Endothelial cell of umbilical vein (primary cell): ENCODE data around the gene TRAPPC3. TPM values are rescaled to one million over a fixed set of nuclear protein-coding genes. Genes with fewer than 3 reads are reported as not detected.

ENCODE experiments used
- BruUV-seq: library from RNA; stranded (reverse); fragments of 400-500 nt; replicated peaks from 2 replicates; lab custom pipeline; 2021; lab: Mats Ljungman, UMichigan
- CTCF ChIA-PET: fragments of 300-600, 350-600 bp; sonication (Branson Sonifier 250); formaldehyde crosslinking; loops from one replicate; lab custom pipeline; 2021; ENCODE audit warnings: antibody characterized with exemption, inconsistent platforms; lab: Charles Lee
- POLR2A ChIA-PET: fragments of 300-600, 350-600 bp; sonication (Branson Sonifier 250); formaldehyde crosslinking; loops from one replicate; lab custom pipeline; 2021; ENCODE audit warnings: antibody characterized with exemption, inconsistent platforms; lab: Charles Lee
- DNase-seq: peaks from one replicate; pipeline ENCODE4 v3.0.0-alpha.2; 2011; ENCODE audit warnings: low read depth, low spot score
- FAIRE-seq: peaks from 2 replicates; lab custom pipeline; 2011; peaks lifted over from hg19 to GRCh38; lab: Jason Lieb, UNC
- H2AFZ ChIP-seq: 2 replicates; pipeline ENCODE4 v1.6.0; 2012; ENCODE audit warnings: low read depth, low read length, control low read depth, inconsistent platforms
- H3K27ac ChIP-seq: 2 replicates; pipeline ENCODE4 v1.5.1; 2011; ENCODE audit warnings: low read depth, mild to moderate bottlenecking, control low read depth, low read length, moderate library complexity; ENCODE audit not compliant: insufficient read depth
- H3K27me3 ChIP-seq, 2 experiments: 2 replicates each; pipeline versions ENCODE4 v1.6.0 to v1.6.1; 2011; ENCODE audit warnings: low read length in 2 of 2, mixed read lengths in 1 of 2; ENCODE audit not compliant: control insufficient read depth in 2 of 2, insufficient read depth in 2 of 2
- H3K36me3 ChIP-seq, 2 experiments: 2 replicates in 1 of 2; 3 replicates in 1 of 2; pipeline ENCODE4 v1.5.1; 2011; ENCODE audit warnings: low read length in 2 of 2, mild to moderate bottlenecking in 1 of 2, moderate library complexity in 1 of 2; ENCODE audit not compliant: control insufficient read depth in 2 of 2, insufficient read depth in 2 of 2; ENCODE audit errors: extremely low read depth in 1 of 2
- H3K4me1 ChIP-seq: 3 replicates; pipeline ENCODE4 v1.5.1; 2011; ENCODE audit warnings: mild to moderate bottlenecking, low read length; ENCODE audit not compliant: control insufficient read depth, insufficient read depth; ENCODE audit errors: extremely low read depth
- H3K4me2 ChIP-seq: 2 replicates; pipeline ENCODE4 v1.6.1; 2011; ENCODE audit warnings: low read length, control low read depth, mixed read lengths; ENCODE audit not compliant: insufficient read depth
- H3K4me3 ChIP-seq, 3 experiments: fragments of 200-600 bp in 1 of 3; sonication (generic), shearing (Covaris generic) in 1 of 3; replicated peaks in 1 of 3; 2 replicates each; pipeline ENCODE4 v1.5.1; 2011 to 2016; ENCODE audit warnings: control low read depth in 3 of 3, low read length in 3 of 3, mild to moderate bottlenecking in 2 of 3, inconsistent platforms in 1 of 3, low read depth in 1 of 3, moderate library complexity in 1 of 3; ENCODE audit not compliant: insufficient read depth in 1 of 3
- H3K79me2 ChIP-seq: 2 replicates; pipeline ENCODE4 v1.6.0; 2012; ENCODE audit warnings: low read length, inconsistent platforms; ENCODE audit not compliant: control insufficient read depth, insufficient read depth
- H3K9ac ChIP-seq: replicated peaks from 2 replicates; pipeline ENCODE3; 2011; ENCODE audit warnings: low read length, control low read depth; ENCODE audit not compliant: insufficient read depth; ENCODE audit errors: extremely low read depth
- H3K9me1 ChIP-seq: replicated peaks from 3 replicates; pipeline ENCODE4 v1.6.0; 2011; ENCODE audit warnings: mild to moderate bottlenecking, low read length; ENCODE audit not compliant: control insufficient read depth, insufficient read depth; ENCODE audit errors: extremely low read depth
- H3K9me3 ChIP-seq: replicated peaks from 2 replicates; pipeline ENCODE4 v1.5.1; 2012; ENCODE audit warnings: low read length, inconsistent platforms; ENCODE audit not compliant: control insufficient read depth, insufficient read depth
- H4K20me1 ChIP-seq: replicated peaks from 2 replicates; pipeline ENCODE3; 2011; ENCODE audit warnings: mild to moderate bottlenecking, low read length; ENCODE audit not compliant: control insufficient read depth, insufficient read depth; ENCODE audit errors: extremely low read depth
- CTCF ChIP-seq, 2 donors: IDR thresholded peaks; 1 replicate in 1 of 2; 2 replicates in 1 of 2; pipeline ENCODE4 v1.5.1; 2011; ENCODE audit warnings: low read length in 2 of 2, mild to moderate bottlenecking in 2 of 2, moderate library complexity in 2 of 2, control low read depth in 1 of 2, inconsistent platforms in 1 of 2, low read depth in 1 of 2; ENCODE audit not compliant: insufficient read depth in 1 of 2; ENCODE audit errors: extremely low read depth in 1 of 2
- EZH2 ChIP-seq: IDR thresholded peaks from 2 replicates; pipeline ENCODE4 v1.6.1; 2012; ENCODE audit warnings: borderline replicate concordance, low read depth, mild to moderate bottlenecking, moderate library complexity, low read length, inconsistent platforms; ENCODE audit not compliant: severe bottlenecking
- FOS ChIP-seq: IDR thresholded peaks from 2 replicates; pipeline ENCODE4 v1.6.1; 2011; ENCODE audit warnings: mild to moderate bottlenecking, low read length, moderate library complexity, borderline replicate concordance; ENCODE audit not compliant: insufficient read depth
- GATA2 ChIP-seq: IDR thresholded peaks from 2 replicates; pipeline ENCODE4 v1.7.0; 2011; ENCODE audit warnings: low read depth, mild to moderate bottlenecking, moderate library complexity, mixed read lengths, low read length; ENCODE audit not compliant: insufficient read length, insufficient read depth
- JUN ChIP-seq: IDR thresholded peaks from 2 replicates; pipeline ENCODE4 v1.6.1; 2011; ENCODE audit warnings: borderline replicate concordance, low read depth; ENCODE audit not compliant: insufficient read length, insufficient read depth
- MAX ChIP-seq: IDR thresholded peaks from 2 replicates; pipeline ENCODE4 v1.6.1; 2011; ENCODE audit not compliant: insufficient read depth, insufficient read length
- MYC ChIP-seq: IDR thresholded peaks from one replicate; pipeline ENCODE4 v1.6.1; 2011; ENCODE audit warnings: mild to moderate bottlenecking, low read depth, low read length
- POLR2A ChIP-seq: IDR thresholded peaks from 2 replicates; pipeline ENCODE4 v1.6.1; 2012; ENCODE audit warnings: low read depth, mild to moderate bottlenecking, control low read depth, low read length
- POLR2AphosphoS5 ChIP-seq: IDR thresholded peaks from 2 replicates; pipeline ENCODE4 v1.6.1; 2012; ENCODE audit warnings: low read depth, mild to moderate bottlenecking, control low read depth, low read length, moderate library complexity; ENCODE audit not compliant: insufficient read depth
- dilution Hi-C: fragments of 300-500 bp; cut with MboI; formaldehyde crosslinking; loops from one replicate; pipeline ENCODE4 v1.15.0; 2019; ENCODE audit warnings: low sequenced_read_pairs; ENCODE audit not compliant: extremely low pct_ligation_motif_present
- intact Hi-C: fragments of 100-400 bp; cut with micrococcal nuclease; formaldehyde crosslinking; loops from one replicate; pipeline ENCODE4 v1.10.0; 2022
- polyA plus RNA-seq, 4 experiments: library from polyadenylated mRNA; depleted of rRNA in 3 of 4; stranded (reverse) in 3 of 4; unstranded in 1 of 4; fragments of >200 nt; gene quantifications; 2 replicates each; pipeline versions ENCODE4 v1.2.1 to v1.2.3, GENCODE V29; 2011 to 2012; ENCODE audit warnings: missing spikeins in 1 of 4
- total RNA-seq: library from RNA; stranded (reverse); gene quantifications from 2 replicates; pipeline ENCODE4 v1.2.3, GENCODE V29; 2021

The TRAPPC3 gene
- total and polyA plus RNA-seq, 2 donors (not counting 3 experiments of a cell fraction or from before 2014, with no cell fraction given): 93.4 to 125 TPM

DNA sequence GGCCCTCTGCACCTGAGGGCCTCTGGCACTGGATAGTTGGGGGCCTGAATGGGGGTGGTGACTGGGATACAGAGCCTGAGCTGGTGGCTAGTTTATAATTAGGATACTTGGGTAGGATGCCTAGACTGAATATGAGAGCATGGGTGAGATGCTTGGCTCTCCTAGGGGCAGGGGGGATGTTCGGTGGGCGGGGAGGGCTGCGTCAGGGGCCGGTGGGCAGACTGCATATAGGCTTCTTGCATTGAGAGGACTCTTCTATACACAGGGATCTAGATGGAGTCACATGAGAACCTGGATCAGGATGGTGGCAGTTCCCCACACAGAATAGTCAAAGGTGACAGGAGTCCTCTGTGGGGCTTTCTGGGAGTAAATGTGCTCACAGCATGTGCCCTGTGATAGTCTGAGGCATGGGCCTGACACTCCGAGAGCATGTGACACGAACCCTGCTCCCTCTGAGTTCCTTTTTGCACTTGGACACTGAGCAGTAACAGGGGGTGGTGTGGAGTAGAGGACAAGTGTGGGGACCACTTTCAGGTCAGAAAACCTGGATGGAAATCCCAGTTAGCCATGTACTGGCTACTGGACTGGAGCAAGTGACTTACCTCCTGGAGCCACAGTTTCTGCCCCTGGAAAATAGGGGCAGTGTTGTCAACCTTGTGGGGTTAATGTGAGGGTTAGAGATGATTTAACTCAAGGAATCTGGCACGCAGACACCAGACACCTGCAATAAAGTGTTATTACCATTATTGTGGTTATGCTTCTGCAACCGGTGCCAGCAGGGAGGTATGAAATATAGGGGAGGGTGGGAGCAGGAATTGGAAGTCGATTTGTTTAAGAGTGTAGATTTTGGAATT is 8.9 kb upstream of the TRAPPC3 start:
- FAIRE-seq: no peak
- POLR2A ChIA-PET: interaction anchor here (2.1 kb wide), 1 partner anchor 30 kb away, joined by 6 read pairs; no protein-coding TSS in a partner anchor
- no TSS peak for BruUV-seq

More for the DNA sequence above, 8.9 kb upstream of the TRAPPC3 start:
- intact Hi-C loops: loop anchor here (1.0 to 2.0 kb wide), 2 partner anchors 9 to 15 kb away; partner anchors contain the start of gene TRAPPC3
- no peak for TF ChIP-seq MYC
- TF ChIP-seq POLR2A: no peak
- no peak for TF ChIP-seq EZH2
- no peak for TF ChIP-seq JUN
- no peak for TF ChIP-seq CTCF (IDR thresholded peaks at IDR 0.05; ENCODE audit: extremely low read depth in 1 of 2, insufficient read depth in 1 of 2, low read depth in 1 of 2, low read length in 2 of 2)
- no peak for TF ChIP-seq GATA2
- TF ChIP-seq MAX: no peak
- no peak for TF ChIP-seq POLR2AphosphoS5
- no peak for TF ChIP-seq FOS
- H3K4me3 ChIP-seq: peak overlapping the region in 2 of 3 experiments; percentile 48 to 80
- peaks cover 58% of the 10 kb centered on the region for H3K4me1 ChIP-seq
- no peaks in the 10 kb centered on the region for H4K20me1 ChIP-seq
- CTCF ChIA-PET: interaction anchor here (1.1 kb wide), 1 partner anchor 25 kb away, joined by 3 read pairs; no protein-coding TSS in a partner anchor
- no peaks in the 10 kb centered on the region for H3K9me1 ChIP-seq
- H3K79me2 ChIP-seq: peaks cover 72% of the 10 kb centered on the region
- no peaks in the 10 kb centered on the region for H3K36me3 ChIP-seq
- no peak for DNase-seq
- H3K9ac ChIP-seq: peak overlapping the region; percentile 93
- no peaks in the 10 kb centered on the region for H3K9me3 ChIP-seq
- peak overlapping the region; percentile 77 for H3K4me2 ChIP-seq
- H3K27me3 ChIP-seq: no peaks in the 10 kb centered on the region
- no peak overlapping the region for H3K27ac ChIP-seq
- dilution Hi-C loops: no loop called here
- H2AFZ ChIP-seq: no peak overlapping the region
